HG03469 (cell line): ENCODE data around the gene MAPKAPK2.

Experiments
- ATAC-seq: cut with Tn5 transposase; IDR thresholded peaks from one replicate; pipeline ENCODE4 v1.9.1; 2021; ENCODE audit warnings: mild to moderate bottlenecking, moderate library complexity, moderate number of reproducible peaks; ENCODE audit not compliant: unreplicated experiment

The MAPKAPK2 gene

DNA sequence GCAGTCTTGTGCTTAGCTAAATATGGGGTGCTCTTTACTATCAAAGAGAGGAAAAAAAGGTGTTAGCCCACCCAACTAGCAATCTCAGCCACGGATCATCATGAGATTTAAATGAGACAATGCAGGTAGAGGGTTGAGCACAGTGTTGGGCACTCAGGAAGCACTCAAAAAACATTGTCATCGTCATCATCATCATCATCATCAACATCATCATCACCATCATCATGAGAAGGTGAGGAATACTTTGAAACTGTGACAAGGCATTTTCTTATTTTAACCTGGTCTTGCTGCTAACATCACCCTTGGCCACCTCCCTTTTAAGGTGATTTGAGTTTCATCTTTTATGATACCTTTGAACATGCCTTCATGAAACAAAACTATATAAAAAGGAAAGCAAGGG is 3.3 kb upstream of the MAPKAPK2 start:
- ATAC-seq: no peak

GRCh38 chr1:206682111-206682510 is 2.6 kb upstream of the MAPKAPK2 start:
- ATAC-seq: no peak

DNA sequence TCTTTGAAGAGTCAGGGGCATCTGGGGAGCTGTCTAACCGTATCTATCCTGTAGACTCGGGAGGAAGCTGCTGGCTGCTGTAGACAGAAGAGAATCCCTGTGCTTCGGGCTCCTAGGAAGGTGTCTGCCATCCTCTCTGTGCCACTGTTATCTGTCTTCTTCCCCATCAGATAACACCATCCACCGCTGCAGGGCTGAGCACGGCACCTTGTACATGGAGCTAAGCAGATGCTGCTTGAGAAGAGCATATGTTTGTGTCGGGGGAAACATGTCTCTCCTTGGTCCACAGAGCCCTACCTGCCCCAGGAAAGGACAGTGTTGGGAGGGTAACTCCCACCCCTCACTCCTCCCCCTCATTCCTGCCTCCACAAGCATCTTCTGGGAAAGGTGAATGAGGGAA is 1.4 kb upstream of the MAPKAPK2 start:
- no peak for ATAC-seq

DNA sequence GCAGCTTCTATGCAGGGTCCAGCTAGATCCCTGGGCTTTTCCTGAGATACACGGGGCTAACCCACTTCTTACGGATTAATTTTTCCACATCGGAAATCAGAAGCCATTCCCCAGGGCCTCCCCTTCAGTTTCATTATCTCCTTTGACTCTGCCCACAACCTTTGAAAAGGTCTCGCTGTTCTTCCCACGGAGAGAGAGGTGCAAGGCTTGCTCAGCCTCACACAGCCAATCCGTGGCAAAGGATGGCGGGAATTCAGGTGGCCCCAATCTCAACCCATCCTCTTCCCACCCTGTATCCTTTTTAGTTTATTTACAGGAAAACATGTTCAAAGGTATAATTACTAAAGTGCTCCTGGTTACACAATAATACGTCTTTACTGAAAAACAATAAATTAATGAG is 702 bp upstream of the MAPKAPK2 start:
- ATAC-seq: no peak

- ATAC-seq: no peak
Measured at GRCh38 chr1:206685334-206685768, 646 bp downstream of the MAPKAPK2 start.

- ATAC-seq: no peak
Measured at GRCh38 chr1:206685769-206686477, 1.2 kb downstream of the MAPKAPK2 start.

DNA sequence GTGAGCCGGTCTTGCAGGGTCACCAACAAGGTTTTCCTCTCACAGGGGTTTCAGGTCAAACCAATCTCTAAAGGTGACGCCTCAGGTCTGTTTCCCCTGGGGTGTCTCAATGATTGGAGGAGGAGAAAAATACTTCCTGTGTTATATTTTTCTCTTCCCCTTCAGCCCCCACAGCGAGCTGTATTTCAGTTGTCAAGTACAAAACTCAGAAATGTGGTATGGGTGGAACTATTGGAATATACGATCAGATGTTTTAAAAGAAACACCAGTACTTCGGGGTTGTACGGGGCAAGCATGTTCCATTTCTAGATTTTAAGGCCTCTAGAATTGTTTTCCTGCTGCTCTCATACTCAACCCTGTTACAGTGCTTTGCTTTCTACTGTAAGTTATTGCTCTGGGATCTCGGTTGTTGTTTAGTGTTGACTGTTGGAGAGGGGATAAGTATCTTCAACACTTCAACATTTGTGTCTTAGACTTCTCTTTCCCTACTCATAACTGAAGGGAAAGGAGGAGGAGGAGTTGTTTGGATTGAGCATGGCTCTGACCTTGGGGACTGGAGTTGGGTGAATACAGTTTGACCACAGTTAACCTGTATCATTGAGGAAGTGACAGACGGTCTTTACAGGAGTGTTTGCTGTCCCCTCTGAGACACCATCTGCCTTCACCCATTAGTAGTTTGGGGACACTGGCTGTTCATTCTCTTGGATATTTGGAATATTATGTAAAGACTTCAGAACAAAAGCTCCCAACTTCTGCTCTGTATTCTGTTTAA is 2.0 kb downstream of the MAPKAPK2 start:
- no peak for ATAC-seq

DNA sequence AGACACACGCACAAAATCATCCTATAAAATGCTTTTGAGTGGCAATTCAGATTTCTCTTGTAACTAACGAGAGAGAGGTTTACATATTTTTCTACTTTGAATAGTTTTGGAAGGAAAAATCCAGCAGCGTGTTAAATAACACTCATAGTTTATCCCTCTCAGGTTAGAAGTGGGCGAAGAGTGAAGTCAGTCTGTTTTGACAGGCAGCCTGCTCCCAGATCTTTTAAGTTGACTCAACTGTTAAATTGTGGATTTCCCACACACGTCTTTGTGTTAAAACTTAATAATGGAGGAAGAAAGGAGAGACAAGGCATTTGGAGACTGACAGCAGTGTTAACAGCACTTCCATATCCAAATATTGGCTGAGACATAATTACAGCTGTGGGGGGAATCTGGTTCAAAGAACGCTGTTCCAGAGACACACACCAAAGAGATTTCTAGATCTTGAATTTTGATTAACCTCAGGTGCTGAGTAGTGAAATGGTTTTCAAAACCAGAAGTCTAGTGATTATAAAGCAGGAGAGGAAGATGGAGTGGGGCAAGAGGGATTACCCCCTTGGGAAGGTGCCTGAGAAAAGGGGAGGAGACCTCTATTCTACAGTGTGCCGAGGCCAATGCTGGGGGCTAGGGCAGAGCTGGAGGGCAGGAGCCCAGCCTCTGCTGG is 2.7 kb downstream of the MAPKAPK2 start:
- ATAC-seq: no peak

GRCh38 chr1:206687915-206688442 is 3.3 kb downstream of the MAPKAPK2 start:
- ATAC-seq: no peak

DNA sequence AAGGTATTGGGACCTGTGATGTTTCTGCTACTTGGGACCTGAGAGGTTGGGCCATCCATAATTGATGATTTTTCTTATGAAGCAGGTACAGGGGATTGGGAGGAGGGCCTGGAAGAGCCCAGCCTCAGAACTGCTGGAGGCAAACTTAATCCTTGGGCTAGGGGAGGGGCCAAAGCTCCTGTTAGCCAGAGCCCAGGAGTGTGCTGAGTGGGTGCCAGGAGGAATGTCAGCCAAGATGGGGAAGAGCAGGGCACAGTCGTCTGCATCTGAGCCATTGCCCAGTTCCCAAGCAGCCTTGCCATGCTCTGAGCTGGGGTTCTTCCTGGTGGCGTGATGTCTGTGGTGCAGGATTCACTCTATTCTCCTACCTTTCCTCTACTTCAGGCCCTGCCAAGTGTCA is 5.8 kb downstream of the MAPKAPK2 start:
- no peak for ATAC-seq

DNA sequence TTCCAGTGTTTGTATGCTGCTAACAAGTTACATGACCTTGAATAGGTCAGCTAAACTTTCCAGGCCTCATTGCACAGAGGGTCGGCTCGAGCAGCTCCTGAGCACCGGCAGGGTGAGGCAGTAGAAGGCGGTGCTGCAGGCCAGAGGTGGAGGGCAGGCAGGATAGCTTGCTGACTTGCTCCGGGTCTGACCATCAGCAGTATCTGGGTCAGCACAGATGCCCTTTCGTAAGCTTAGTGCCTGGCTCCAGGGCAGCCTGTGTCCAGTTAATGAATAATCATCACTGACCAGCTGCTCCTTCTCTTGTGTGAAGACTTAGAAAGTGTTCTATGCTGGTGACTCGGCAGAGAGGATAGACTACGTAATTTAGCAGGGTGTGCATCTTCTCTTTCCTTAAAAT is 6.9 kb downstream of the MAPKAPK2 start:
- no peak for ATAC-seq

GRCh38 chr1:206693029-206693428 is 8.3 kb downstream of the MAPKAPK2 start:
- ATAC-seq: no peak

DNA sequence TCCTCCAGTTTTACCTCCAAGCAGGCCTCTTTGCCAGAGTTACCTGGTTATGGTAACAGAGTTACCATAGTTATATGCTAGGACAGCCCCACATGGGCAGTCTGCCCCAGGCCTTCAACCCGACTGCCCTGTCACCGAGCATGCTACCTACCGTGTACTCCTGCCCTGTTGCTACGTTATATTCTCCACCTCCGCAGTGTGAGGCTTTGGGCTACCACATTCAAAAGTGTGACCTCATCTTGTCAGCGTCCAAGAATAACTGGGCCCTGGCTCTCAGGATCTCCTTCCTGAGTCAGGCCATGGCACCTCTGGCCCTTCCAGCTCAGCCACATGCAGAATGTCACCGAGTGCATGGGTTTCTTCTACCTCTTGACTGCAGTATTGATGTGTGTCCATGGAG is 8.9 kb downstream of the MAPKAPK2 start:
- no peak for ATAC-seq

GRCh38 chr1:206694171-206695124 is 9.7 kb downstream of the MAPKAPK2 start:
- no peak for ATAC-seq

- no peak for ATAC-seq
Measured at GRCh38 chr1:206695733-206696132, 11.0 kb downstream of the MAPKAPK2 start.

GRCh38 chr1:206696812-206697585 is 12.3 kb downstream of the MAPKAPK2 start:
- ATAC-seq: no peak

DNA sequence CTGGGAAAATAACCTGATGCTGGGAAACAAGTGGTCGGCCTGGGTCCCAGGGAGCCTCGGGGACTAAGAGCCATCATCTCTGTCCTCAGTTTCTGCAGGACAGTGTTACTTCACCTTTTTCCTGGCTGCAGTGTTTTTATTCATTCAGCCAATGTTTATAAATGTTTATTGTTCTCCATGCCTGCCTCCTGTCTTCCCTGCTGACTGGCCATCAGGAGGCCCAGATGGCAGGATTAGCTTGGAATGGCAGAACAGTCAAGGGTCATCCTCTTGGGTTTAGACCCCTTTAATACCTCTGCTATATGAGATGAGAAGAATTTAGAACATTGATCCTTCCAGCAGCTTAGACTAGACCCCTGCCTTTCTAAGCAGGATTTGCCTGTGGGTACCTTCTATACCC is 13.3 kb downstream of the MAPKAPK2 start:
- no peak for ATAC-seq

DNA sequence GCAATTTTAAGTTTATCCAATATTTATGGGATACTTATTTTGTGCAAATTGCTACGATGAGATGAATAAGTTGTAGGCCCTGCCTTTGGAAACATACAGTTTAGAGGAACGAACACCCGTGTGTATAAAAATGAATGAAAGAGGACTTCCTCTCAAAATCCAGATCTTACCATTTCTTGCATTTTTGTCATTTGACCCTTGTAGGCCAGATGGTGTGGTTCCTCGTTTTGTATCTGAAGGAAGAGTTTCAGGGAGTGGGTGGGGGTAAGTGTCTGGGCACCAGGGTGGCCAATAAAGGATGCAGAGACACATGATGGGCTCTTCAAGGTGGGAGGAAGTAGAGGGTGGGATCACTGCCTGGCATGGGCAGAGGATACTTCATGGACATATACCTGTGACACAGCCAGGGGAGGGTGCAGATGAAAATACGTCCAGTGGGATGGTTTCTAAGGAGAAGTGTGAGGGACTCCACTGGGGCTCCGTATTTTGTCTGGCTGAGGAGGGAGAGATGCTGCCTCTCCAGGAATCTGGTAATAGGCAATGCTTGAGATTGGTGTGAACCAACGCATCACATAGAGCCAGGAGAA is 14.4 kb downstream of the MAPKAPK2 start:
- no peak for ATAC-seq

- no peak for ATAC-seq
Measured at GRCh38 chr1:206699626-206700025, 14.9 kb downstream of the MAPKAPK2 start.
